WTC11 (cell line): ENCODE measurements around the gene PMIS2. TPM values are rescaled to one million over a fixed set of nuclear protein-coding genes. Genes with fewer than 3 reads are reported as not detected.
A peak's percentile ranks its signal among the peaks of the same experiment; 100 is the strongest.

Experiments
- ATAC-seq: fragments of 200-7000 bp; cut with Tn5 transposase; 2 replicates; pipeline ENCODE4 v1.10.0; 2021; ENCODE audit warnings: mild to moderate bottlenecking, moderate library complexity
- CTCF ChIA-PET: fragments of 300-600 bp; sonication (Branson Sonifier 250); formaldehyde crosslinking; loops from one replicate; lab custom pipeline; 2021; ENCODE audit warnings: antibody characterized with exemption; lab: Charles Lee
- POLR2A ChIA-PET: fragments of 350-600 bp; sonication (Branson Sonifier 250); formaldehyde crosslinking; loops from one replicate; lab custom pipeline; 2021; ENCODE audit warnings: antibody characterized with exemption; lab: Charles Lee
- DNase-seq: peaks from one replicate; pipeline ENCODE4 v3.0.0; 2021; ENCODE audit warnings: low spot score
- H3K27ac Mint-ChIP-seq: 2 replicates; pipeline ENCODE4 v1.8.0; 2021; ENCODE audit warnings: mixed read lengths
- H3K27me3 Mint-ChIP-seq: 2 replicates; pipeline ENCODE4 v1.8.0; 2021; ENCODE audit warnings: low read depth, mild to moderate bottlenecking, moderate library complexity, mixed read lengths
- H3K36me3 Mint-ChIP-seq: 2 replicates; pipeline ENCODE4 v1.8.0; 2021; ENCODE audit warnings: mixed read lengths
- H3K4me1 Mint-ChIP-seq: 2 replicates; pipeline ENCODE4 v1.8.0; 2022; ENCODE audit warnings: mixed read lengths
- H3K4me3 Mint-ChIP-seq: 2 replicates; pipeline ENCODE4 v1.8.0; 2021; ENCODE audit warnings: mild to moderate bottlenecking, moderate library complexity, mixed read lengths
- H3K9me3 Mint-ChIP-seq: 2 replicates; pipeline ENCODE4 v1.8.0; 2021; ENCODE audit warnings: mixed read lengths
- AR ChIP-seq: fragments of 250-450 bp; sonication (Bioruptor Pico); IDR thresholded peaks from 2 replicates; pipeline ENCODE4 v1.9.0; 2021; ENCODE audit warnings: mild to moderate bottlenecking
- ATF1 ChIP-seq: sonication (generic); formaldehyde crosslinking; IDR thresholded peaks from 2 replicates; pipeline ENCODE4 v1.8.1; 2023; ENCODE audit warnings: mild to moderate bottlenecking, moderate library complexity, missing genetic modification reagents
- CREB1 ChIP-seq: sonication (generic); formaldehyde crosslinking; IDR thresholded peaks from 2 replicates; pipeline ENCODE4 v1.8.0; 2023; ENCODE audit warnings: mild to moderate bottlenecking, missing genetic modification reagents
- CTCF ChIP-seq: fragments of 200-600 bp; IDR thresholded peaks from 2 replicates; pipeline ENCODE4 v1.8.0; 2022; ENCODE audit warnings: antibody characterized with exemption
- ELF4 ChIP-seq: sonication (generic); formaldehyde crosslinking; IDR thresholded peaks from 2 replicates; pipeline ENCODE4 v1.8.1; 2022; ENCODE audit warnings: low read depth, mild to moderate bottlenecking, moderate library complexity, missing genetic modification reagents
- HMGXB4 ChIP-seq: sonication (generic); formaldehyde crosslinking; IDR thresholded peaks from 2 replicates; pipeline ENCODE4 v1.8.1; 2023; ENCODE audit warnings: mild to moderate bottlenecking, moderate library complexity, missing genetic modification reagents
- IRF1 ChIP-seq: sonication (generic); formaldehyde crosslinking; IDR thresholded peaks from 2 replicates; pipeline ENCODE4 v1.8.0; 2023; ENCODE audit warnings: missing genetic modification reagents
- JAZF1 ChIP-seq: fragments of 250-450 bp; sonication (Bioruptor Pico); IDR thresholded peaks from 2 replicates; pipeline ENCODE4 v1.9.0; 2021; ENCODE audit warnings: moderate library complexity, mild to moderate bottlenecking, inconsistent platforms
- MAX ChIP-seq: sonication (generic); formaldehyde crosslinking; IDR thresholded peaks from 2 replicates; pipeline ENCODE4 v1.8.0; 2022; ENCODE audit warnings: mild to moderate bottlenecking, missing genetic modification reagents
- MXD4 ChIP-seq: fragments of 250-450 bp; sonication (Bioruptor Pico); IDR thresholded peaks from 2 replicates; pipeline ENCODE4 v1.8.0; 2021; ENCODE audit warnings: mild to moderate bottlenecking, moderate library complexity, borderline replicate concordance
- NFE2L1 ChIP-seq: sonication (generic); formaldehyde crosslinking; IDR thresholded peaks from 2 replicates; pipeline ENCODE4 v1.8.1; 2023; ENCODE audit warnings: missing genetic modification reagents
- OVOL2 ChIP-seq: fragments of 250-450 bp; sonication (Bioruptor Pico); IDR thresholded peaks from 2 replicates; pipeline ENCODE4 v1.9.0; 2021; ENCODE audit warnings: mild to moderate bottlenecking, borderline replicate concordance
- SOX15 ChIP-seq: fragments of 250-450 bp; sonication (Bioruptor Pico); IDR thresholded peaks from 2 replicates; pipeline ENCODE4 v1.9.0; 2021; ENCODE audit warnings: mild to moderate bottlenecking
- SP1 ChIP-seq: sonication (generic); formaldehyde crosslinking; conservative IDR thresholded peaks from 2 replicates; pipeline ENCODE4 v1.8.1; 2022; ENCODE audit warnings: missing genetic modification reagents
- STAT6 ChIP-seq: sonication (generic); formaldehyde crosslinking; conservative IDR thresholded peaks from 2 replicates; pipeline ENCODE4 v1.8.1; 2023; ENCODE audit warnings: mild to moderate bottlenecking, low read depth, missing genetic modification reagents, moderate library complexity
- ZNF317 ChIP-seq: sonication (generic); formaldehyde crosslinking; IDR thresholded peaks from 2 replicates; pipeline ENCODE4 v1.8.1; 2023; ENCODE audit warnings: low read depth, mild to moderate bottlenecking, moderate library complexity, missing genetic modification reagents, borderline replicate concordance
- ZNF671 ChIP-seq: fragments of 250-450 bp; sonication (Bioruptor Pico); IDR thresholded peaks from 2 replicates; pipeline ENCODE4 v1.8.0; 2021; ENCODE audit warnings: mild to moderate bottlenecking
- total RNA-seq: library from RNA; stranded (reverse); gene quantifications from 3 replicates; pipeline ENCODE4 v1.2.3, GENCODE V29; 2021

Gene PMIS2
- total RNA-seq, 1 experiment from 2014 or later, result not detected

- TF ChIP-seq JAZF1 (CRISPR knock-in tag), result no peak
- no peak for TF ChIP-seq SOX15 (CRISPR knock-in tag)
- TF ChIP-seq NFE2L1 (CRISPR knock-in tag), result no peak
- no peak for TF ChIP-seq IRF1 (CRISPR knock-in tag)
- no peak for TF ChIP-seq ZNF317 (CRISPR knock-in tag)
- no peak for TF ChIP-seq OVOL2 (CRISPR knock-in tag)
- no peak for TF ChIP-seq STAT6 (CRISPR knock-in tag)
- no peak for TF ChIP-seq HMGXB4 (CRISPR knock-in tag)
- TF ChIP-seq MXD4 (CRISPR knock-in tag), result no peak
- no peak for TF ChIP-seq ATF1 (CRISPR knock-in tag)
- TF ChIP-seq CREB1, result no peak
- TF ChIP-seq ELF4, result no peak
- TF ChIP-seq ZNF671, result no peak
- TF ChIP-seq, all 79 proteins: peak for 0
- CTCF ChIA-PET, result no interaction called here
- Mint-ChIP-seq H3K27ac (no peak overlapping the region), H3K9me3 (no peaks in the 10 kb centered on the region), H3K4me1 (peaks cover 15% of the 10 kb centered on the region), H3K4me3 (no peak overlapping the region), H3K27me3 (peaks cover 24% of the 10 kb centered on the region), H3K36me3 (0 out of 2 replicates have a peak, but pooled peaks cover 3% of the 10 kb centered on the region)
- ATAC-seq, result no peak
- POLR2A ChIA-PET, result no interaction called here
- no peak for DNase-seq
Observed at GRCh38 chr19:35554076-35554475, 31.9 kb upstream of the PMIS2 start.

- CTCF ChIA-PET, result interaction anchor here (0.6 to 3.9 kb wide), 13 partner anchors 15 to 159 kb away, joined by 3 to 62 read pairs (median 4); partner anchors contain the start of gene DMKN
- Mint-ChIP-seq H3K36me3 (0 out of 2 replicates have a peak, but pooled peaks cover 3% of the 10 kb centered on the region), H3K9me3 (no peaks in the 10 kb centered on the region), H3K4me1 (peaks cover 12% of the 10 kb centered on the region)
- POLR2A ChIA-PET, result interaction anchor here (0.9 kb wide), 1 partner anchor 93 kb away, joined by 3 read pairs; the partner anchor contains the start of gene COX6B1
- DNase-seq (peak; percentile 76), ATAC-seq (peak; percentile 8)
- TF ChIP-seq MAX (CRISPR knock-in tag) (0 out of 2 replicates have a peak, but pooled peaks have one; percentile 35), CTCF (peak; percentile 25), AR (CRISPR knock-in tag) (no peak), STAT6 (CRISPR knock-in tag) (no peak), SP1 (peak; percentile 38; the same call in 1 of the 2 replicates)
- TF ChIP-seq, all 79 proteins: peak for 3
- Mint-ChIP-seq H3K27ac (peak overlapping the region; percentile 88; the same call in 1 of the 2 replicates), H3K4me3 (peak overlapping the region; percentile 18; the same call in 1 of the 2 replicates), H3K27me3 (peaks cover 38% of the 10 kb centered on the region)
Observed at GRCh38 chr19:35555301-35556005, 30.5 kb upstream of the PMIS2 start.
